CD14-positive monocyte (primary cell): ENCODE measurements around the gene PREX1. TPM values are rescaled to one million over a fixed set of nuclear protein-coding genes. Genes with fewer than 3 reads are reported as not detected.

ENCODE experiments used
- DNase-seq, 3 donors: peaks; one replicate each; pipeline ENCODE4 v3.0.0-alpha.2; 2011 to 2022
- H2AFZ ChIP-seq: 2 replicates; pipeline ENCODE4 v1.6.0; 2012; ENCODE audit warnings: mild to moderate bottlenecking, low read depth, low read length, inconsistent platforms; ENCODE audit not compliant: insufficient read depth, poor library complexity, severe bottlenecking
- H3K27ac ChIP-seq, 2 donors: 1 replicate in 1 of 2; 2 replicates in 1 of 2; pipeline ENCODE4 v1.5.1; 2012 to 2013; ENCODE audit warnings: low read length in 2 of 2, control low read depth in 1 of 2, inconsistent platforms in 1 of 2, low read depth in 1 of 2, mild to moderate bottlenecking in 1 of 2
- H3K27me3 ChIP-seq, 2 donors: one replicate each; pipeline versions ENCODE4 v1.6.0 to v1.6.1; 2011 to 2013; ENCODE audit warnings: low read length in 2 of 2; ENCODE audit not compliant: control insufficient read depth in 2 of 2, insufficient read depth in 2 of 2
- H3K36me3 ChIP-seq, 2 donors: replicated peaks in 1 of 2; 1 replicate in 1 of 2; 2 replicates in 1 of 2; pipeline versions ENCODE4 v1.5.1 to v1.6.1; 2012 to 2013; ENCODE audit warnings: low read length in 2 of 2, control low read depth in 1 of 2, inconsistent platforms in 1 of 2, mild to moderate bottlenecking in 1 of 2; ENCODE audit not compliant: insufficient read depth in 2 of 2, control insufficient read depth in 1 of 2
- H3K4me1 ChIP-seq, 2 donors: 1 replicate in 1 of 2; 2 replicates in 1 of 2; pipeline versions ENCODE4 v1.5.1 to v1.6.1; 2012 to 2013; ENCODE audit warnings: low read length in 2 of 2, control low read depth in 1 of 2, inconsistent platforms in 1 of 2, mild to moderate bottlenecking in 1 of 2, moderate library complexity in 1 of 2; ENCODE audit not compliant: insufficient read depth in 2 of 2, control insufficient read depth in 1 of 2
- H3K4me2 ChIP-seq: replicated peaks from 2 replicates; pipeline ENCODE3; 2012; ENCODE audit warnings: low read length, moderate library complexity, mild to moderate bottlenecking; ENCODE audit not compliant: poor library complexity, severe bottlenecking; ENCODE audit errors: extremely low read depth
- H3K4me3 ChIP-seq, 3 experiments: fragments of 200-600 bp in 1 of 3; sonication (generic) in 1 of 3; replicated peaks in 1 of 3; 1 replicate in 2 of 3; 2 replicates in 1 of 3; pipeline ENCODE4 v1.5.1; 2011 to 2013; ENCODE audit warnings: low read length in 3 of 3, mild to moderate bottlenecking in 3 of 3, control low read depth in 2 of 3, low read depth in 2 of 3, inconsistent platforms in 1 of 3, moderate library complexity in 1 of 3
- H3K79me2 ChIP-seq: 2 replicates; pipeline ENCODE4 v1.6.0; 2012; ENCODE audit warnings: mild to moderate bottlenecking, control low read depth, inconsistent platforms, low read length, moderate library complexity; ENCODE audit not compliant: insufficient read depth
- H3K9ac ChIP-seq: 2 replicates; pipeline ENCODE4 v1.6.0; 2017; ENCODE audit warnings: low read length, mild to moderate bottlenecking; ENCODE audit not compliant: insufficient read depth, poor library complexity, severe bottlenecking
- H3K9me3 ChIP-seq, 2 donors: replicated peaks in 1 of 2; 1 replicate in 1 of 2; 2 replicates in 1 of 2; pipeline versions ENCODE4 v1.5.1 to v1.6.1; 2012 to 2013; ENCODE audit warnings: low read length in 2 of 2, control low read depth in 1 of 2; ENCODE audit not compliant: control insufficient read depth in 1 of 2, insufficient read depth in 1 of 2
- H4K20me1 ChIP-seq: 2 replicates; pipeline ENCODE4 v1.6.0; 2012; ENCODE audit warnings: mild to moderate bottlenecking, low read length, control low read depth, moderate library complexity; ENCODE audit not compliant: insufficient read depth
- H3K27ac Mint-ChIP-seq, 7 donors: one replicate each; pipeline ENCODE4 v1.8.0; 2020; ENCODE audit warnings: mild to moderate bottlenecking in 7 of 7, mixed read lengths in 7 of 7, moderate library complexity in 6 of 7, inconsistent platforms in 2 of 7
- H3K27me3 Mint-ChIP-seq, 3 donors: one replicate each; pipeline ENCODE4 v1.8.0; 2021 to 2022; ENCODE audit warnings: low read depth in 3 of 3, mild to moderate bottlenecking in 3 of 3, mixed read lengths in 3 of 3, moderate library complexity in 3 of 3, inconsistent platforms in 1 of 3
- H3K36me3 Mint-ChIP-seq, 2 donors: one replicate each; pipeline ENCODE4 v1.8.0; 2020; ENCODE audit warnings: mixed read lengths in 2 of 2, inconsistent platforms in 1 of 2, mild to moderate bottlenecking in 1 of 2
- H3K4me1 Mint-ChIP-seq: one replicate; pipeline ENCODE4 v1.8.0; 2020; ENCODE audit warnings: mild to moderate bottlenecking, mixed read lengths
- H3K4me3 Mint-ChIP-seq, 2 donors: one replicate each; pipeline ENCODE4 v1.8.0; 2020; ENCODE audit warnings: mild to moderate bottlenecking in 2 of 2, mixed read lengths in 2 of 2, moderate library complexity in 1 of 2
- H3K9me3 Mint-ChIP-seq, 7 donors: one replicate each; pipeline ENCODE4 v1.8.0; 2020 to 2022; ENCODE audit warnings: mixed read lengths in 7 of 7, mild to moderate bottlenecking in 6 of 7, moderate library complexity in 6 of 7, inconsistent platforms in 2 of 7
- WGBS: methylation state at CpG from one replicate; pipeline ENCODE4 v1.1.5; 2013; ENCODE audit warnings: missing lambda C conversion rate; ENCODE audit not compliant: insufficient coverage; 5-methylcytosine and 5-hydroxymethylcytosine counted together
- intact Hi-C, 2 donors: fragments of 100-400 bp; cut with micrococcal nuclease; formaldehyde crosslinking; loops; one replicate each; pipeline versions ENCODE4 v1.15.0 to v1.15.1; 2023
- polyA plus RNA-seq, 3 donors: library from polyadenylated mRNA; depleted of rRNA in 1 of 3; unstranded in 2 of 3; stranded (reverse) in 1 of 3; fragments of 300-500 nt in 2 of 3; fragments of >200 nt in 1 of 3; fragmentation: Illumina TruSeq in 2 of 3; gene quantifications; 1 replicate in 2 of 3; 2 replicates in 1 of 3; pipeline ENCODE4 v1.2.3, GENCODE V29; 2012 to 2021
- TF ChIP-seq, protein P1 (sequence below): fragments of 200-600 bp; IDR thresholded peaks from one replicate; pipeline ENCODE4 v1.8.0; 2022; ENCODE audit warnings: antibody characterized with exemption, mild to moderate bottlenecking

Gene PREX1
- polyA plus RNA-seq, 3 donors: 24.3 to 114 (median 27.5) TPM

- WGBS: 97% methylated on average over 6 of the region's 7 CpGs
- no peak overlapping the region for H3K4me3 Mint-ChIP-seq
- H3K4me1 Mint-ChIP-seq: peaks cover 65% of the 10 kb centered on the region
- TF ChIP-seq, protein P1, sequence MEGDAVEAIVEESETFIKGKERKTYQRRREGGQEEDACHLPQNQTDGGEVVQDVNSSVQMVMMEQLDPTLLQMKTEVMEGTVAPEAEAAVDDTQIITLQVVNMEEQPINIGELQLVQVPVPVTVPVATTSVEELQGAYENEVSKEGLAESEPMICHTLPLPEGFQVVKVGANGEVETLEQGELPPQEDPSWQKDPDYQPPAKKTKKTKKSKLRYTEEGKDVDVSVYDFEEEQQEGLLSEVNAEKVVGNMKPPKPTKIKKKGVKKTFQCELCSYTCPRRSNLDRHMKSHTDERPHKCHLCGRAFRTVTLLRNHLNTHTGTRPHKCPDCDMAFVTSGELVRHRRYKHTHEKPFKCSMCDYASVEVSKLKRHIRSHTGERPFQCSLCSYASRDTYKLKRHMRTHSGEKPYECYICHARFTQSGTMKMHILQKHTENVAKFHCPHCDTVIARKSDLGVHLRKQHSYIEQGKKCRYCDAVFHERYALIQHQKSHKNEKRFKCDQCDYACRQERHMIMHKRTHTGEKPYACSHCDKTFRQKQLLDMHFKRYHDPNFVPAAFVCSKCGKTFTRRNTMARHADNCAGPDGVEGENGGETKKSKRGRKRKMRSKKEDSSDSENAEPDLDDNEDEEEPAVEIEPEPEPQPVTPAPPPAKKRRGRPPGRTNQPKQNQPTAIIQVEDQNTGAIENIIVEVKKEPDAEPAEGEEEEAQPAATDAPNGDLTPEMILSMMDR: no peak
- Histone ChIP-seq H3K9ac (no peak overlapping the region), H3K27ac (peak overlapping the region in 1 of 2 donors; percentile 42), H3K79me2 (peaks cover 92% of the 10 kb centered on the region), H3K4me3 (no peak overlapping the region), H3K27me3 (no peaks in the 10 kb centered on the region), H3K36me3 (peaks cover 49 to 73% of the 10 kb centered on the region in 2 donors), H3K9me3 (no peaks in the 10 kb centered on the region), H2AFZ (no peak overlapping the region), H4K20me1 (peaks cover 100% of the 10 kb centered on the region), H3K4me1 (peaks cover 34 to 49% of the 10 kb centered on the region in 2 donors), H3K4me2 (no peak overlapping the region)
- H3K27ac Mint-ChIP-seq: peak overlapping the region in 1 of 7 donors; percentile 75
- no peak for DNase-seq
- intact Hi-C loops: loop anchor here in 1 of 2 donors (10.0 kb wide), 1 partner anchor 187 kb away; no protein-coding TSS in a partner anchor
- peaks cover 0 to 2% (median 2%) of the 10 kb centered on the region in 3 donors for H3K27me3 Mint-ChIP-seq
- H3K36me3 Mint-ChIP-seq: peaks cover 61 to 73% of the 10 kb centered on the region in 2 donors
- H3K9me3 Mint-ChIP-seq: peaks cover 0 to 2% (median 0%) of the 10 kb centered on the region in 7 donors
These were observed 119.7 kb downstream of the PREX1 start for GRCh38 chr20:48708116-48708515.

DNA sequence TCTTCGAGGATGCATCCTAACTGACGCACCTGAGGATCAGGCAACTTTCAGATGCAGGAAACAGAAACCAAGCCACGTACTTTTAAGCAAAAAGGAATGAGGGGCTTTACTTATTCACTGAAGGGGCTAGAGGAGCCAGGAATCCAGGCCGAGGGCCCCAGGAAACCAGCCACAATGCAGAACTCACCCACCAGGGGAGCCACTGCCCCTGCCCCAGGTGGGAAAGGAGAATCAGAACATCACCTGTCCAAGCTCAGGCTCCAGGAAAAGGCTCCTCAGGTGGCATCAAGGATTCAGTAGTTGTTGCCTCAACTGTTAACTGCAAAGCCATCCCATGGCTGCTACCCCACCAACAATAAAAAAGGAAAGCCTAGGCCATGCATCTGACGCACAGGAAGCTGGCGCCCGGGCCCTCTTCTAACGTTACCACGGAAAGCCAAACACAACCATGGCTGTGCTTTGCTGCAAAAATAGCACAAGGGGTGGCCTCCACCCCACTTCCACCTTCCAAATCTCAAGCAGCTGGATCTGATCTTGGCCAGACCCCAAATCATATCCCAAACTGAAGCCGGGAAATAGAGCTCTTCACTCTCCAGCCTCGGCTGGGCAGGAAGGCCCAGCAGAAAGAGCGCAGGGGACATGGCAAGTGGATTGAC lies 121.0 kb downstream of the PREX1 start:
- H3K4me3 Mint-ChIP-seq: no peak overlapping the region

More for the DNA sequence above, 121.0 kb downstream of the PREX1 start:
- Histone ChIP-seq H3K36me3 (peaks cover 60 to 85% of the 10 kb centered on the region in 2 donors), H3K27ac (peak overlapping the region in 1 of 2 donors; percentile 64), H3K27me3 (no peaks in the 10 kb centered on the region), H2AFZ (no peak overlapping the region), H3K4me2 (no peak overlapping the region), H3K9ac (no peak overlapping the region), H3K9me3 (no peaks in the 10 kb centered on the region), H3K4me1 (peaks cover 29 to 45% of the 10 kb centered on the region in 2 donors), H3K79me2 (peaks cover 99% of the 10 kb centered on the region), H3K4me3 (no peak overlapping the region), H4K20me1 (peaks cover 100% of the 10 kb centered on the region)
- H3K27me3 Mint-ChIP-seq: peaks cover 0 to 2% (median 2%) of the 10 kb centered on the region in 3 donors
- peaks cover 0 to 2% (median 0%) of the 10 kb centered on the region in 7 donors for H3K9me3 Mint-ChIP-seq
- no peak for DNase-seq
- TF ChIP-seq, protein P1: no peak
- H3K36me3 Mint-ChIP-seq: peaks cover 66 to 86% of the 10 kb centered on the region in 2 donors
- intact Hi-C loops: loop anchor here in 1 of 2 donors (10.0 kb wide), 1 partner anchor 188 kb away; no protein-coding TSS in a partner anchor
- H3K27ac Mint-ChIP-seq: peak overlapping the region; percentile 44 to 83 (median 68)
- 49% methylated on average over 10 of the region's 12 CpGs for WGBS
- peaks cover 58% of the 10 kb centered on the region for H3K4me1 Mint-ChIP-seq
